OCI-LY7 (cell line): ENCODE data around the gene SGSM1. TPM values are rescaled to one million over a fixed set of nuclear protein-coding genes. Genes with fewer than 3 reads are reported as not detected.

Experiments used
- BruUV-seq: library from RNA; stranded (reverse); fragments of 400-500 nt; replicated peaks from 2 replicates; lab custom pipeline; 2021; lab: Mats Ljungman, UMichigan
- CTCF ChIA-PET: fragments of 300-600 bp; sonication (Branson Sonifier 250); formaldehyde crosslinking; loops from one replicate; lab custom pipeline; 2022; ENCODE audit warnings: antibody characterized with exemption; ENCODE audit not compliant: unreplicated experiment; lab: Charles Lee
- POLR2A ChIA-PET: fragments of 300-600 bp; sonication (Branson Sonifier 250); formaldehyde crosslinking; loops from one replicate; lab custom pipeline; 2022; ENCODE audit warnings: antibody characterized with exemption; lab: Charles Lee
- DNase-seq: peaks from one replicate; pipeline ENCODE4 v3.0.0-alpha.2; 2015; ENCODE audit warnings: low spot score
- H2AFZ ChIP-seq: fragments of 200-600 bp; sonication (generic), shearing (Covaris generic); 2 replicates; pipeline ENCODE4 v1.6.1; 2014; ENCODE audit warnings: mild to moderate bottlenecking, antibody characterized with exemption, low read length, moderate library complexity
- H3K27ac ChIP-seq: fragments of 200-600 bp; sonication (generic); 2 replicates; pipeline ENCODE4 v1.5.1; 2014; ENCODE audit warnings: mixed run types, low read depth, mild to moderate bottlenecking, moderate library complexity, low read length, inconsistent platforms; ENCODE audit not compliant: poor library complexity, severe bottlenecking
- H3K36me3 ChIP-seq: fragments of 200-600 bp; sonication (generic); 2 replicates; pipeline ENCODE4 v1.6.1; 2014; ENCODE audit warnings: mild to moderate bottlenecking, antibody characterized with exemption, low read length, moderate library complexity, mixed read lengths; ENCODE audit not compliant: insufficient read depth
- H3K4me1 ChIP-seq: fragments of 200-600 bp; sonication (generic); 2 replicates; pipeline ENCODE4 v1.5.1; 2014; ENCODE audit warnings: mild to moderate bottlenecking, low read length; ENCODE audit not compliant: insufficient read depth, poor library complexity, severe bottlenecking
- H3K4me2 ChIP-seq: fragments of 200-600 bp; sonication (generic); 2 replicates; pipeline ENCODE4 v1.6.1; 2014; ENCODE audit warnings: mild to moderate bottlenecking, low read length
- H3K4me3 ChIP-seq: fragments of 200-600 bp; sonication (generic); 2 replicates; pipeline ENCODE4 v1.5.1; 2014; ENCODE audit warnings: mild to moderate bottlenecking, low read depth, low read length; ENCODE audit not compliant: poor library complexity, severe bottlenecking
- H3K79me2 ChIP-seq: fragments of 200-600 bp; sonication (generic); 2 replicates; pipeline ENCODE4 v1.6.1; 2016; ENCODE audit warnings: low read depth, mild to moderate bottlenecking, low read length, moderate library complexity, mixed read lengths; ENCODE audit not compliant: insufficient read depth
- H3K9me2 ChIP-seq: fragments of 200-600 bp; sonication (generic); 2 replicates; pipeline ENCODE4 v1.6.1; 2016; ENCODE audit warnings: mild to moderate bottlenecking, low read length, mixed read lengths; ENCODE audit not compliant: insufficient read depth
- H3K9me3 ChIP-seq: fragments of 200-600 bp; sonication (generic); 2 replicates; pipeline ENCODE4 v1.6.1; 2014; ENCODE audit warnings: mild to moderate bottlenecking, mixed run types, low read length, mixed read lengths
- H4K20me1 ChIP-seq: fragments of 200-600 bp; sonication (generic); 2 replicates; pipeline ENCODE4 v1.6.1; 2014; ENCODE audit warnings: mild to moderate bottlenecking, antibody characterized with exemption, low read length, moderate library complexity, mixed read lengths; ENCODE audit not compliant: insufficient read depth
- EZH2phosphoT487 ChIP-seq: fragments of 200-600 bp; sonication (generic); IDR thresholded peaks from 2 replicates; pipeline ENCODE4 v1.6.1; 2018; ENCODE audit warnings: low read depth, borderline replicate concordance, mild to moderate bottlenecking, mixed run types, antibody characterized with exemption, low read length, moderate library complexity, mixed read lengths
- intact Hi-C: fragments of 100-400 bp; cut with micrococcal nuclease; formaldehyde crosslinking; loops from one replicate; pipeline ENCODE4 v1.10.0; 2022; ENCODE audit not compliant: unreplicated experiment
- total RNA-seq, 2 experiments: library from RNA; depleted of rRNA in 1 of 2; stranded (reverse); fragments of >200 nt in 1 of 2; shearing (Covaris generic) in 1 of 2; gene quantifications; 2 replicates each; pipeline ENCODE4 v1.2.3, GENCODE V29; 2014 to 2022
- TF ChIP-seq, protein P1 (sequence below): fragments of 200-600 bp; sonication (generic); conservative IDR thresholded peaks from 2 replicates; pipeline ENCODE4 v1.5.1; 2014; ENCODE audit warnings: mild to moderate bottlenecking, antibody characterized with exemption, low read length, moderate library complexity, mixed read lengths

The SGSM1 gene
- total RNA-seq, 2 experiments from 2014 or later = not detected

GRCh38 chr22:24845041-24845898 is 39.3 kb downstream of the SGSM1 start:
- POLR2A ChIA-PET = no interaction called here
- intact Hi-C loops = no loop called here
- no TSS peak for BruUV-seq
- Histone ChIP-seq H4K20me1 (no peaks in the 10 kb centered on the region), H3K79me2 (no peaks in the 10 kb centered on the region), H3K27ac (no peak overlapping the region), H3K9me2 (no peaks in the 10 kb centered on the region), H3K4me1 (no peaks in the 10 kb centered on the region), H3K4me2 (no peak overlapping the region), H3K9me3 (no peaks in the 10 kb centered on the region), H2AFZ (no peak overlapping the region), H3K4me3 (no peak overlapping the region), H3K36me3 (no peaks in the 10 kb centered on the region)
- no peak for DNase-seq
- CTCF ChIA-PET = no interaction called here
- no peak for TF ChIP-seq EZH2phosphoT487
- TF ChIP-seq, protein P1, sequence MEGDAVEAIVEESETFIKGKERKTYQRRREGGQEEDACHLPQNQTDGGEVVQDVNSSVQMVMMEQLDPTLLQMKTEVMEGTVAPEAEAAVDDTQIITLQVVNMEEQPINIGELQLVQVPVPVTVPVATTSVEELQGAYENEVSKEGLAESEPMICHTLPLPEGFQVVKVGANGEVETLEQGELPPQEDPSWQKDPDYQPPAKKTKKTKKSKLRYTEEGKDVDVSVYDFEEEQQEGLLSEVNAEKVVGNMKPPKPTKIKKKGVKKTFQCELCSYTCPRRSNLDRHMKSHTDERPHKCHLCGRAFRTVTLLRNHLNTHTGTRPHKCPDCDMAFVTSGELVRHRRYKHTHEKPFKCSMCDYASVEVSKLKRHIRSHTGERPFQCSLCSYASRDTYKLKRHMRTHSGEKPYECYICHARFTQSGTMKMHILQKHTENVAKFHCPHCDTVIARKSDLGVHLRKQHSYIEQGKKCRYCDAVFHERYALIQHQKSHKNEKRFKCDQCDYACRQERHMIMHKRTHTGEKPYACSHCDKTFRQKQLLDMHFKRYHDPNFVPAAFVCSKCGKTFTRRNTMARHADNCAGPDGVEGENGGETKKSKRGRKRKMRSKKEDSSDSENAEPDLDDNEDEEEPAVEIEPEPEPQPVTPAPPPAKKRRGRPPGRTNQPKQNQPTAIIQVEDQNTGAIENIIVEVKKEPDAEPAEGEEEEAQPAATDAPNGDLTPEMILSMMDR = no peak

DNA sequence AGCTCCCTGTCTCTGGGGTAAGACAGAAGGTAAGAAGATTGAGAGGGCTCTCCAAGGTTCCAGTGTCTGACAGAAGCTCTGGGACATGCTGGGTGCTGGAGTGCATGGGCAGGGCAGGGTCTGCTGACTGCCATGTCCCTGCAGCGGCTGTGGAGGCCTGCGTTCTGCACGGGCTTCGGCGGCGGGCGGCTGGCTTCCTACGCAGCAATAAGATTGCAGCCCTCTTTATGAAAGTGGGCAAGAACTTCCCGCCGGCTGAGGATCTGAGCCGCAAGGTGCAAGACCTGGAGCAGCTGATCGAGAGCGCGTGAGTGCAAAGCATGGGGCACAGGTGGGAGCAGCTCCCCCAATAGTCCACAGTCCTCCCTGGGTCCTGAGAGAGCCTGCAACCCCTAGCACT is 41.5 kb downstream of the SGSM1 start:
- intact Hi-C loops = no loop called here
- no peaks in the 10 kb centered on the region for H3K9me3 ChIP-seq
- no peak overlapping the region for H3K27ac ChIP-seq
- ChIA-PET CTCF (no interaction called here), POLR2A (no interaction called here)
- TF ChIP-seq EZH2phosphoT487 = no peak
- no peaks in the 10 kb centered on the region for H3K9me2 ChIP-seq
- no TSS peak for BruUV-seq
- no peak overlapping the region for H2AFZ ChIP-seq
- no peaks in the 10 kb centered on the region for H3K36me3 ChIP-seq
- H4K20me1 ChIP-seq = no peaks in the 10 kb centered on the region
- DNase-seq = no peak
- H3K4me1 ChIP-seq = no peaks in the 10 kb centered on the region
- no peak overlapping the region for H3K4me2 ChIP-seq
- no peaks in the 10 kb centered on the region for H3K79me2 ChIP-seq
- H3K4me3 ChIP-seq = no peak overlapping the region

GRCh38 chr22:24848559-24849168 is 42.7 kb downstream of the SGSM1 start:
- Histone ChIP-seq H2AFZ (no peak overlapping the region), H3K4me1 (no peaks in the 10 kb centered on the region), H3K79me2 (no peaks in the 10 kb centered on the region), H3K9me3 (no peaks in the 10 kb centered on the region), H3K4me3 (no peak overlapping the region), H3K27ac (no peak overlapping the region), H4K20me1 (no peaks in the 10 kb centered on the region), H3K4me2 (no peak overlapping the region), H3K9me2 (no peaks in the 10 kb centered on the region), H3K36me3 (no peaks in the 10 kb centered on the region)
- no TSS peak for BruUV-seq
- DNase-seq = no peak
- intact Hi-C loops = no loop called here
- no peak for TF ChIP-seq EZH2phosphoT487
- TF ChIP-seq, protein P1 = no peak
- ChIA-PET POLR2A (interaction anchor here (0.7 kb wide), 1 partner anchor 1923 kb away, joined by 3 read pairs; no protein-coding TSS in a partner anchor), CTCF (no interaction called here)
